Tibial nerve (tissue), 4 donors: ENCODE results near the gene NCMAP.

Source experiments
- EP300 ChIP-seq, 2 donors: sonication (generic); formaldehyde crosslinking; IDR thresholded peaks; one replicate each; pipeline ENCODE4 v1.6.1; 2017; ENCODE audit warnings: antibody characterized with exemption in 2 of 2, mild to moderate bottlenecking in 1 of 2
- POLR2A ChIP-seq, 2 donors: fragments of 450-650 bp; IDR thresholded peaks; one replicate each; pipeline ENCODE4 v1.6.1; 2017; ENCODE audit warnings: antibody characterized with exemption in 2 of 2, mild to moderate bottlenecking in 2 of 2, moderate library complexity in 2 of 2
- TF ChIP-seq, protein P1 (sequence below), 5 experiments: fragments of 200-600 bp in 3 of 5; fragments of 450-650 bp in 2 of 5; sonication (generic) in 3 of 5; IDR thresholded peaks; one replicate each; pipeline ENCODE4 v1.5.1; 2016 to 2019; ENCODE audit warnings: antibody characterized with exemption in 5 of 5, mild to moderate bottlenecking in 3 of 5, moderate library complexity in 2 of 5

DNA sequence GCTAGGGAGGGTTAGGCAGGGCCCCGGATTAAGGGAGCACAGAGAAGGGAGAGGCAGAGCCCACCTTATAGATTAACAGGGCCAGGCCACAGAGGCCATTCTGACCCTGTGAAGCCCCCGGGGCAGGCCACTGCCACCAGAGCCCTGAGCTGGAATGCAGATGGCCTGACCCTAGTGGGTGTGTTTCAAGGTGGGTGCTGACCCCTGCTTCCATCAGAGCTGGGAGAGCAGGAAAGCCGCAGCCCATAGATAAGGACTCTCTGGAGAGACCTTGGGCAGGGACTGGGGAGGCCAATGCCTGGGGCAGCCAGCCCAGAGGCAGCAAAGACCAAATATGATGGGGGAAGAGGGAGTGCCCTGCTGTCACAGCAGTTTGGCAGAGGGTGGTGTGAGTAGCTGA is 35.9 kb downstream of the NCMAP start:
- TF ChIP-seq, protein P1, sequence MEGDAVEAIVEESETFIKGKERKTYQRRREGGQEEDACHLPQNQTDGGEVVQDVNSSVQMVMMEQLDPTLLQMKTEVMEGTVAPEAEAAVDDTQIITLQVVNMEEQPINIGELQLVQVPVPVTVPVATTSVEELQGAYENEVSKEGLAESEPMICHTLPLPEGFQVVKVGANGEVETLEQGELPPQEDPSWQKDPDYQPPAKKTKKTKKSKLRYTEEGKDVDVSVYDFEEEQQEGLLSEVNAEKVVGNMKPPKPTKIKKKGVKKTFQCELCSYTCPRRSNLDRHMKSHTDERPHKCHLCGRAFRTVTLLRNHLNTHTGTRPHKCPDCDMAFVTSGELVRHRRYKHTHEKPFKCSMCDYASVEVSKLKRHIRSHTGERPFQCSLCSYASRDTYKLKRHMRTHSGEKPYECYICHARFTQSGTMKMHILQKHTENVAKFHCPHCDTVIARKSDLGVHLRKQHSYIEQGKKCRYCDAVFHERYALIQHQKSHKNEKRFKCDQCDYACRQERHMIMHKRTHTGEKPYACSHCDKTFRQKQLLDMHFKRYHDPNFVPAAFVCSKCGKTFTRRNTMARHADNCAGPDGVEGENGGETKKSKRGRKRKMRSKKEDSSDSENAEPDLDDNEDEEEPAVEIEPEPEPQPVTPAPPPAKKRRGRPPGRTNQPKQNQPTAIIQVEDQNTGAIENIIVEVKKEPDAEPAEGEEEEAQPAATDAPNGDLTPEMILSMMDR (IDR thresholded peaks at IDR 0.05), result no peak
- TF ChIP-seq POLR2A (IDR thresholded peaks at IDR 0.05), result no peak
- TF ChIP-seq EP300 (IDR thresholded peaks at IDR 0.05), result no peak
